HepG2 (cell line): ENCODE results near the gene HOMEZ. TPM values are rescaled to one million over a fixed set of nuclear protein-coding genes. Genes with fewer than 3 reads are reported as not detected.

Experiments used
- CHCHD3 ChIP-seq: sonication (generic); formaldehyde crosslinking; IDR thresholded peaks from 2 replicates; pipeline ENCODE4 v1.8.0; 2022; ENCODE audit warnings: mild to moderate bottlenecking, missing genetic modification reagents, moderate library complexity
- ELF3 ChIP-seq: IDR thresholded peaks from 2 replicates; pipeline ENCODE4 v1.6.1; 2016; ENCODE audit warnings: missing genetic modification reagents, missing compliant biosample characterization
- FOSL2 ChIP-seq: sonication (generic); formaldehyde crosslinking; IDR thresholded peaks from 2 replicates; pipeline ENCODE4 v1.4.0; 2020; ENCODE audit warnings: missing genetic modification reagents
- GLI4 ChIP-seq: sonication (generic); formaldehyde crosslinking; IDR thresholded peaks from 2 replicates; pipeline ENCODE4 v1.5.1; 2020; ENCODE audit warnings: missing genetic modification reagents, mild to moderate bottlenecking, moderate library complexity, borderline replicate concordance
- IKZF4 ChIP-seq: sonication (generic); formaldehyde crosslinking; IDR thresholded peaks from 2 replicates; pipeline ENCODE4 v1.5.1; 2020; ENCODE audit warnings: borderline replicate concordance, mild to moderate bottlenecking, low read depth, missing genetic modification reagents; ENCODE audit errors: not compliant biosample characterization
- MIER2 ChIP-seq: IDR thresholded peaks from 2 replicates; pipeline ENCODE4 v1.6.1; 2016; ENCODE audit warnings: missing biosample characterization, missing genetic modification reagents
- NR2F2 ChIP-seq: IDR thresholded peaks from 2 replicates; pipeline ENCODE4 v1.6.1; 2012; ENCODE audit warnings: low read depth, inconsistent platforms, borderline replicate concordance
- PAF1 ChIP-seq: IDR thresholded peaks from 2 replicates; pipeline ENCODE4 v1.6.1; 2016; ENCODE audit warnings: missing genetic modification reagents, missing compliant biosample characterization
- ZKSCAN8 ChIP-seq: IDR thresholded peaks from 2 replicates; pipeline ENCODE4 v1.6.1; 2016; ENCODE audit warnings: borderline replicate concordance, missing genetic modification reagents, missing compliant biosample characterization
- ZNF614 ChIP-seq: IDR thresholded peaks from 2 replicates; pipeline ENCODE4 v1.6.1; 2018; ENCODE audit warnings: missing biosample characterization, missing genetic modification reagents, inconsistent platforms, borderline replicate concordance
- polyA plus RNA-seq, 8 experiments: library from polyadenylated mRNA; depleted of rRNA in 3 of 8; stranded (reverse) in 7 of 8; unstranded in 1 of 8; fragments of >200 nt; fragmentation: Illumina TruSeq in 4 of 8; extraction: Trizol in 4 of 8; gene quantifications; 2 replicates each; pipeline versions ENCODE4 v1.2.1 to v1.2.3, GENCODE V29; 2011 to 2016; ENCODE audit warnings: low read depth in 4 of 8, missing spikeins in 1 of 8, mixed read lengths in 1 of 8; ENCODE audit not compliant: insufficient read depth in 1 of 8
- total RNA-seq, 5 experiments: library from RNA; depleted of rRNA; stranded (reverse); fragments of >200 nt; fragmentation: Illumina TruSeq; extraction: Trizol; gene quantifications; 2 replicates each; pipeline ENCODE4 v1.2.3, GENCODE V29; 2016; ENCODE audit warnings: low read depth in 1 of 5
- TF ChIP-seq, protein P1 (sequence below): sonication (generic); formaldehyde crosslinking; IDR thresholded peaks from 2 replicates; pipeline ENCODE4 v1.8.0; 2022; ENCODE audit warnings: missing genetic modification reagents, low read depth, mild to moderate bottlenecking, borderline replicate concordance
- TF ChIP-seq, protein P2 (sequence below): sonication (generic); formaldehyde crosslinking; IDR thresholded peaks from 2 replicates; pipeline ENCODE4 v1.9.0; 2022; ENCODE audit warnings: missing genetic modification reagents, mild to moderate bottlenecking, borderline replicate concordance
- TF ChIP-seq, protein P3 (sequence below): sonication (generic); formaldehyde crosslinking; IDR thresholded peaks from 2 replicates; pipeline ENCODE4 v1.8.1; 2023; ENCODE audit warnings: mild to moderate bottlenecking, inconsistent platforms, moderate library complexity, missing genetic modification reagents, borderline replicate concordance
- TF ChIP-seq, protein P4 (sequence below): sonication (generic); formaldehyde crosslinking; conservative IDR thresholded peaks from 2 replicates; pipeline ENCODE4 v1.4.0; 2020; ENCODE audit warnings: missing genetic modification reagents
- TF ChIP-seq, protein P5 (sequence below): sonication (generic); formaldehyde crosslinking; IDR thresholded peaks from 2 replicates; pipeline ENCODE4 v1.4.0; 2020; ENCODE audit warnings: missing genetic modification reagents, mild to moderate bottlenecking, borderline replicate concordance
- TF ChIP-seq, protein P6 (sequence below): sonication (generic); formaldehyde crosslinking; IDR thresholded peaks from 2 replicates; pipeline ENCODE4 v1.8.0; 2022; ENCODE audit warnings: mild to moderate bottlenecking, missing genetic modification reagents, borderline replicate concordance
- TF ChIP-seq, protein P7 (sequence below): sonication (generic); formaldehyde crosslinking; IDR thresholded peaks from 2 replicates; pipeline ENCODE4 v1.8.0; 2022; ENCODE audit warnings: low read depth, missing genetic modification reagents

The HOMEZ gene
- total and polyA plus RNA-seq, 2 of the 13 experiments (the other 11 are each of a cell fraction or from before 2014, with no cell fraction given) = 14.5 to 31.8 TPM

DNA sequence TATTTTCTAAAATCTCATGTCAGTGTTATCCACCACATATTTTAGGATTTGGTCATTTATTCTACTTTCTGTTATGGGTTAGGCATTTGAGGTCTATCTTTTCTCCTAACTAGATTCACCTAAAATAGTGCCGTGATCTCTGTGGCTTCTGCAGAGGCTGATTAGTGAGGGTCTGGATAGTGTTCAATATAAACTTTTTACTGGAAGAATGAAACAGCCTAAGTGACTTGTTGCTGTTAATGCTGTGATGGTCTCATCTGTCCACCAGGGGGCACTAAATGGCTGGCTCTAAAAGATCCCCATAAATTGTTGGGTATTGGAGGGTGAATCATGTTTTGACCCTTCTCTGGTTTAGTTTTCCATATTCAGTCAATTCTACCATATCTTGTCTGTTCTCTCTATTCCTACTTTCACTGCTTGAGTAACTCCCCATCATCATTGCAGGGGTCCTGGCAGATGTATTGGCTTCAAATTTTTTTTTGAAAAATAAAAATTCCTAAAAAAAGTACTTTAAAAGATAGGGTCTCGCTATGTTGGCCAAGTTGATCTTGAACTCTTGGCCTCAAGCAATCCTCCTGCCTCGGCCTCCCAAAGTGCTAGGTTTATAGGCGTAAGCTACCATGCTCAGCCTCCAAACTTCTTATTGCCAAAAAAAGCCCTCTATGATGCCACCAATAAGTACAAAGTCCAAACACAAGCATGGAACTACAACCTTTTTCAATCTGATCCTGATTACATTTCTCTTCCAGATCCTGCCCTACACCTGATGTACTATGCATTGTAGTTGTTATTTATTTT, 42.2 kb upstream of the HOMEZ start (continued):
- TF ChIP-seq, protein P1, sequence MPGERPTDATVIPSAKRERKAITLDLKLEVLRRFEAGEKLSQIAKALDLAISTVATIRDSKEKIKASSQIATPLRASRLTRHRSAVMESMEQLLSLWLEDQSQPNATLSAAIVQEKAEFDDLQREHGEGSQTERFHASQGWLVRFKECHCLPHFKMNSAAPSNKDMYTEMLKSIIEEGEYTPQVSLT = no peak
- TF ChIP-seq, protein P2, sequence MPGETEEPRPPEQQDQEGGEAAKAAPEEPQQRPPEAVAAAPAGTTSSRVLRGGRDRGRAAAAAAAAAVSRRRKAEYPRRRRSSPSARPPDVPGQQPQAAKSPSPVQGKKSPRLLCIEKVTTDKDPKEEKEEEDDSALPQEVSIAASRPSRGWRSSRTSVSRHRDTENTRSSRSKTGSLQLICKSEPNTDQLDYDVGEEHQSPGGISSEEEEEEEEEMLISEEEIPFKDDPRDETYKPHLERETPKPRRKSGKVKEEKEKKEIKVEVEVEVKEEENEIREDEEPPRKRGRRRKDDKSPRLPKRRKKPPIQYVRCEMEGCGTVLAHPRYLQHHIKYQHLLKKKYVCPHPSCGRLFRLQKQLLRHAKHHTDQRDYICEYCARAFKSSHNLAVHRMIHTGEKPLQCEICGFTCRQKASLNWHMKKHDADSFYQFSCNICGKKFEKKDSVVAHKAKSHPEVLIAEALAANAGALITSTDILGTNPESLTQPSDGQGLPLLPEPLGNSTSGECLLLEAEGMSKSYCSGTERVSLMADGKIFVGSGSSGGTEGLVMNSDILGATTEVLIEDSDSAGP (CRISPR knock-in tag) = no peak
- TF ChIP-seq NR2F2 (no peak), MIER2 (CRISPR knock-in tag) (0 out of 2 replicates have a peak, but pooled peaks have one; percentile 37), CHCHD3 (CRISPR knock-in tag) (no peak), PAF1 (no peak), IKZF4 (peak; percentile 72), ZNF614 (CRISPR knock-in tag) (peak; percentile 31; the same call in 1 of the 2 replicates), ZKSCAN8 (CRISPR knock-in tag) (0 out of 2 replicates have a peak, but pooled peaks have one; percentile 51), ELF3 (CRISPR knock-in tag) (peak; percentile 64; the same call in 1 of the 2 replicates), FOSL2 (peak; percentile 47; the same call in 1 of the 2 replicates), GLI4 (0 out of 2 replicates have a peak, but pooled peaks have one; percentile 78)
- TF ChIP-seq, protein P3, sequence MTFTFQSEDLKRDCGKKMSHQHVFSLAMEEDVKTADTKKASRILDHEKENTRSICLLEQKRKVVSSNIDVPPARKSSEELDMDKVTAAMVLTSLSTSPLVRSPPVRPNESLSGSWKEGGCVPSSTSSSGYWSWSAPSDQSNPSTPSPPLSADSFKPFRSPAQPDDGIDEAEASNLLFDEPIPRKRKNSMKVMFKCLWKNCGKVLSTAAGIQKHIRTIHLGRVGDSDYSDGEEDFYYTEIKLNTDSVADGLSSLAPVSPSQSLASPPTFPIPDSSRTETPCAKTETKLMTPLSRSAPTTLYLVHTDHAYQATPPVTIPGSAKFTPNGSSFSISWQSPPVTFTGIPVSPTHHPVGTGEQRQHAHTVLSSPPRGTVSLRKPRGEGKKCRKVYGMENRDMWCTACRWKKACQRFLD = no peak
- TF ChIP-seq, protein P4, sequence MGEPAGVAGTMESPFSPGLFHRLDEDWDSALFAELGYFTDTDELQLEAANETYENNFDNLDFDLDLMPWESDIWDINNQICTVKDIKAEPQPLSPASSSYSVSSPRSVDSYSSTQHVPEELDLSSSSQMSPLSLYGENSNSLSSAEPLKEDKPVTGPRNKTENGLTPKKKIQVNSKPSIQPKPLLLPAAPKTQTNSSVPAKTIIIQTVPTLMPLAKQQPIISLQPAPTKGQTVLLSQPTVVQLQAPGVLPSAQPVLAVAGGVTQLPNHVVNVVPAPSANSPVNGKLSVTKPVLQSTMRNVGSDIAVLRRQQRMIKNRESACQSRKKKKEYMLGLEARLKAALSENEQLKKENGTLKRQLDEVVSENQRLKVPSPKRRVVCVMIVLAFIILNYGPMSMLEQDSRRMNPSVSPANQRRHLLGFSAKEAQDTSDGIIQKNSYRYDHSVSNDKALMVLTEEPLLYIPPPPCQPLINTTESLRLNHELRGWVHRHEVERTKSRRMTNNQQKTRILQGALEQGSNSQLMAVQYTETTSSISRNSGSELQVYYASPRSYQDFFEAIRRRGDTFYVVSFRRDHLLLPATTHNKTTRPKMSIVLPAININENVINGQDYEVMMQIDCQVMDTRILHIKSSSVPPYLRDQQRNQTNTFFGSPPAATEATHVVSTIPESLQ (CRISPR knock-in tag) = 0 out of 2 replicates have a peak, but pooled peaks have one; percentile 55
- TF ChIP-seq, protein P5, sequence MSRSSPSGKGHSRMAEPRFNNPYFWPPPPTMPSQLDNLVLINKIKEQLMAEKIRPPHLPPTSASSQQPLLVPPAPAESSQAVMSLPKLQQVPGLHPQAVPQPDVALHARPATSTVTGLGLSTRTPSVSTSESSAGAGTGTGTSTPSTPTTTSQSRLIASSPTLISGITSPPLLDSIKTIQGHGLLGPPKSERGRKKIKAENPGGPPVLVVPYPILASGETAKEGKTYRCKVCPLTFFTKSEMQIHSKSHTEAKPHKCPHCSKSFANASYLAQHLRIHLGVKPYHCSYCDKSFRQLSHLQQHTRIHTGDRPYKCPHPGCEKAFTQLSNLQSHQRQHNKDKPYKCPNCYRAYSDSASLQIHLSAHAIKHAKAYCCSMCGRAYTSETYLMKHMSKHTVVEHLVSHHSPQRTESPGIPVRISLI (CRISPR knock-in tag) = no peak
- TF ChIP-seq, protein P6, sequence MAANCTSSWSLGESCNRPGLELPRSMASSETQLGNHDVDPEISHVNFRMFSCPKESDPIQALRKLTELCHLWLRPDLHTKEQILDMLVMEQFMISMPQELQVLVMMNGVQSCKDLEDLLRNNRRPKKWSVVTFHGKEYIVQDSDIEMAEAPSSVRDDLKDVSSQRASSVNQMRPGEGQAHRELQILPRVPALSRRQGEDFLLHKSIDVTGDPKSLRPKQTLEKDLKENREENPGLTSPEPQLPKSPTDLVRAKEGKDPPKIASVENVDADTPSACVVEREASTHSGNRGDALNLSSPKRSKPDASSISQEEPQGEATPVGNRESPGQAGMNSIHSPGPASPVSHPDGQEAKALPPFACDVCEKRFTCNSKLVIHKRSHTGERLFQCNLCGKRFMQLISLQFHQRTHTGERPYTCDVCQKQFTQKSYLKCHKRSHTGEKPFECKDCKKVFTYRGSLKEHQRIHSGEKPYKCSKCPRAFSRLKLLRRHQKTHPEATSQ (CRISPR knock-in tag) = peak; percentile 75; the same call in 1 of the 2 replicates
- TF ChIP-seq, protein P7, sequence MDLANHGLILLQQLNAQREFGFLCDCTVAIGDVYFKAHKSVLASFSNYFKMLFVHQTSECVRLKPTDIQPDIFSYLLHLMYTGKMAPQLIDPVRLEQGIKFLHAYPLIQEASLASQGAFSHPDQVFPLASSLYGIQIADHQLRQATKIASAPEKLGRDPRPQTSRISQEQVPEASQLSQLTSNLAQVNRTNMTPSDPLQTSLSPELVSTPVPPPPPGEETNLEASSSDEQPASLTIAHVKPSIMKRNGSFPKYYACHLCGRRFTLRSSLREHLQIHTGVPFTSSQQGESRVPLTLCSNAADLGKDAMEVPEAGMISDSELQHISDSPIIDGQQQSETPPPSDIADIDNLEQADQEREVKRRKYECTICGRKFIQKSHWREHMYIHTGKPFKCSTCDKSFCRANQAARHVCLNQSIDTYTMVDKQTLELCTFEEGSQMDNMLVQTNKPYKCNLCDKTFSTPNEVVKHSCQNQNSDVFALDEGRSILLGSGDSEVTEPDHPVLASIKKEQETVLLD (CRISPR knock-in tag) = no peak
